ENCODE results near the gene SCD.
A peak's percentile ranks its signal among the peaks of the same experiment; 100 is the strongest.
"Not testable (repeated sequence)": the region's sequence is repeated elsewhere in the genome, so short reads cannot be mapped to it uniquely, and the experiment has no call there.

The SCD gene

DNA sequence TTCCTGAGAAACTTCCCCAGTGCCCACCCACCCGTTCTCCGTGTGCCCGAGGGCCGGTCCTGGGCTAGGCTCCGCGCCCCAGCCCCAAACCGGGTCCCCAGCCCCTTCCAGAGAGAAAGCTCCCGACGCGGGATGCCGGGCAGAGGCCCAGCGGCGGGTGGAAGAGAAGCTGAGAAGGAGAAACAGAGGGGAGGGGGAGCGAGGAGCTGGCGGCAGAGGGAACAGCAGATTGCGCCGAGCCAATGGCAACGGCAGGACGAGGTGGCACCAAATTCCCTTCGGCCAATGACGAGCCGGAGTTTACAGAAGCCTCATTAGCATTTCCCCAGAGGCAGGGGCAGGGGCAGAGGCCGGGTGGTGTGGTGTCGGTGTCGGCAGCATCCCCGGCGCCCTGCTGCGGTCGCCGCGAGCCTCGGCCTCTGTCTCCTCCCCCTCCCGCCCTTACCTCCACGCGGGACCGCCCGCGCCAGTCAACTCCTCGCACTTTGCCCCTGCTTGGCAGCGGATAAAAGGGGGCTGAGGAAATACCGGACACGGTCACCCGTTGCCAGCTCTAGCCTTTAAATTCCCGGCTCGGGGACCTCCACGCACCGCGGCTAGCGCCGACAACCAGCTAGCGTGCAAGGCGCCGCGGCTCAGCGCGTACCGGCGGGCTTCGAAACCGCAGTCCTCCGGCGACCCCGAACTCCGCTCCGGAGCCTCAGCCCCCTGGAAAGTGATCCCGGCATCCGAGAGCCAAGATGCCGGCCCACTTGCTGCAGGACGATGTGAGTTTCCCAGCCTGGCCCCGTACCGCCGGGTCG, at the start of gene SCD:
Gene SCD, plus strand, starts transcription at position 469 of the 803 bp plus-strand sequence. Its CDS starts 272 bp downstream, at position 741.
- peak; percentile 52 to 86 (median 60) for DNase-seq (ENCODE audit: low read depth in 3 of 3)

DNA sequence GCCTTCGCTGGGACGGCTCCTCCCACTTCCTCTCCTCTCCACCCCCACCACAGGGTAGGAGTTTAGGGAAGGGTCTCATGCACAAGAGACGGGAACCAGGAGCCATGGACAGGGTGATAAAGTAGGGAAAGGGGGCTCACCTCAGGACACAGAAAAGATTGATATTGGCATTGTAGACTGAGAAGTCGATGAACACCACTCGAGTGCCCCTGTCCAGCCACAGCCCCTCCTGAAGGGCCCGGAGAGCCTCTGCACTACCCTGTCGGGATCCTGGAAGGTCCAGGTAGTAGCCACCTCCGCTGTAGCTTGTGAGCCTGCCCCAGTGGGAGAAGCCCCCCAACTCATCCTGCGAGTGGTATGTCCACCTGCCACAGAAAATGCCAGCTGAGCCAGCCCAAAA, 49.8 kb upstream of the SCD start:
- no peak for DNase-seq (ENCODE audit: low read depth in 3 of 3)

DNA sequence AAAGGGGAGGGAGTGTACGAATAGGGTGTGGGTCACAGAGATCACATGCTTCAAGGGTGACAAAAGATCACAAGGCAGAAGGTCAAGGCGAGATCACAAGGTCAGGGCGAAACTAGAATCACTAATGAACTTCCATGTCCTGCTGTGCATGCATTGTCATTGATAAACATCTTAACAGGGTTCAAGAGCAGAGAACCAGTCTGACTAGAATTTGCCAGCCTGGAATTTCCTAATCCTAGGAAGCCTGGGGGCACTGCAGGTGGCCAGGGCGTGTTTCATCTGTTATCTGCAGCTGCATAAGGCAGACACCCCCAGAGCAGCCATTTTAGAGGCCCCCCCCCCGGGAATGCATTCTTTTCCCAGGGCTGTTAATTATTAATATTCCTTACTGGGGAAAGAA, 45.9 kb upstream of the SCD start:
- DNase-seq (ENCODE audit: low read depth in 3 of 3): not testable (repeated sequence)

DNA sequence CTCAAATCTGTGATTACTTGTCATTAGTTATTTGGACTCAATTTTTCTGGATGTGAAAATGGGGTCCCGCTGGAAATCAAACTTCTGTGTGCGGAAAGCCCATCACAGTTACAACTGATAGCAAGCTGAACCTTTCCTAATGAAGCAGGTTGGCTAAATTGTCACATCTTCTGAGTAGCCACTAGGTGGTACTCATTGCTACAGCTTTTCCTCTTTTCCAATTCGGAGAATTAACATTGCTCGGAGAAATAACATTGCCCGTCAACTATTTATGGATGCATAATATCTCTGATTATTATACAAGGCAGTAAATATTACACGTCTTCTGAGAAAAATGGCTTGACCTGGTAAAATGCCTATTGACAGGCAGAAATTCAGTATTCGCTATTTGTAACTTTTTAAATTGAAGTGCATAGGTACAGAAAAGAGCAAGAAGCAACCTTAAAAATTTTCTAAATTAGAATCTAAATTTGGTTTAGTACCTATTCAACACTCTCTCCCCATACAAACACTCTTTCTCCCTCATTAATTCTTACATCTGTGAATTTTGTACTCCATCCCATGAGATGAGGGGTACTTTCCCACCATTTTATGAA, 43.2 kb upstream of the SCD start:
- DNase-seq (ENCODE audit: low read depth in 3 of 3): no peak

DNA sequence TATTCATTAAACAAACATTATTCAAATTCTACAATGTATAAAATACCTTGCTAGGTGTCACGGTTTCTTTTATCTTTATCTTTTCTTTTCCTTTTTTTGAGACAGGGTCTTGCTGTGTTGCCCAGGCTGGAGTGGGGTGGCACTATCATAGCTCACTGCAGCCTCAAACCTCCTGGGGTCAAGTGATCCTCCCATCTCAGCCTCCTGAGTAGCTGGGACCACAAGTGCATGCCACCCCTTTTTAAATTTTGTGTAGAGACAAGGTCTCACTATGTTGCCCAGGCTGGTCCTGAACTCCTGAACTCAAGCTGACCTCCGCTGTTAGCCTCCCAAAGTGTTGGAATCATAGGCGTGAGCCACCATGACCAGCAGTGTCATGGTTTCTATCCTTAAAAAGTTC, 42.6 kb upstream of the SCD start:
- DNase-seq (ENCODE audit: low read depth in 3 of 3): no peak

DNA sequence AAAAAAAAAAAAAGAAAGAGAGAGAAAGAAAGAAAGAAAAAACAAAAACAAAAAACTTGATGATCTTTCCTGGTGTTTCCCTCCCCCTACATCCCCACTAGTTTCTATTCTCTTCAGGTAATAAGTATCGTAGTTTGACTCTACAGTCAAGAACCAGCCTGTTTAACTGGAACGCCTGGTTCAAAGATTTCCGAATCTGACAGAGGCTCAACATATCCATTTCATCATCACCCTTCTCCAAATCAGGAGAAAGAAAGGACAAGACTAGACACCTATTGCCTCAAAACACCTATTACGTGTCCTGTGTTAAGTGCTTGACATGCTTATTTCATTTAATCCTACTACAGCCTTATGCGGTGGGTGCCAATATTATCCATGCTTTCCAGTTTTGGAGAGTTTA, 40.2 kb upstream of the SCD start:
- no peak for DNase-seq (ENCODE audit: low read depth in 3 of 3)

DNA sequence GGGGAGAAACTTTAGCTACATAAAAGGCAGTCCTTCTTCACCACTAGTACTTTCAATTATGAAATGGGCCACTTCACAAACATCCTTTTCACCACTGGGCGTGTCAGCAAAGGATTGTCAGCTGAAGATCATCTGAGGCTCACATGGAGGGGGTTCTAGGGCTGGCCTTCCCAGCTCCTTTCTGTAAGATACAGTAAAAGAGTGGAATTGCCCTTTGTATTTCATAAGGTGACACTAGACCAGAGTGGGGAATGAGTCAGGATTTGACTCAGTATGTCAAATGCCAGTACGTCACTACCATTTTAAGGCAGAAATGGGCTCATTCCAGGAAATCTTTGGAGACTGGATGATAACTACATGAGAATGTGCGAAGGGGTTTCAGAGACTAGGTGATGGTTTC, 39.3 kb upstream of the SCD start:
- no peak for DNase-seq (ENCODE audit: low read depth in 3 of 3)

DNA sequence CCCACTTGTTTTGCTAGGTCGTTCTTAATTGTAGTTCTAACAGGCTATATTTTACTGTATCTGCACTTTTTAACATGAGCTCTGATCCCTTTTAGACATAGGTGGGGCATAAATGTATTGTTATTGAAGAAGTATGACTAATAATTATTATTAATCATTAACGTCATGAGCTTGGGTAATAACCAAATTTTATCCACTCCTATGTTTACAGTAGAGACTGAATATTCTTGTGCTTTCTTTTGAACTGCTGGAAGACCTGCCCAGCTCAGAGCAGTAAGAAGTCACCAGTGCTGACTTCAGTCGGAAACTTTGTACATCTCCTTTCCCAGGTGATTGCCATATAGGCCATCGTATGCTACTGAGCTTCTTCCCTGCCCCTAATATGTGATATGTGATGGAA, 35.7 kb upstream of the SCD start:
- no peak for DNase-seq (ENCODE audit: low read depth in 3 of 3)

DNA sequence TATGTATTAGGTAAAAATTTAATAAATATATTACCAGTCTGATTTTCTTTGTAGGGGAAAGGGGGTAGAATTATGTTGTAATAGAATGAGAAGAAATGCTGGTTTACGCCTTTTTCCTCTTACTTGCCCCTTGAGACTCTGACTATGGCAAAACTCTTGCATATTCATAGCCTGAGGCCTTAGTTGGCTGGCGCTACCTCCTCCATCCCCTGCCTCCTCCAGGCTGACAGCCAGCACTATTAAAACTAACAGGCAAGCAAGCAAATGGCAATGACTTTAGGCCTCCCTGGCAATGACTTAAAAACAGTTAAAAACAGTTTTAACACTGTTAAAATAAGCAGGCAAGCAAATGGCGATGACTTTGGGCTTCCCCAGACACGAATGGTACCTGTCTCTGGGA, 31.4 kb upstream of the SCD start:
- DNase-seq (ENCODE audit: low read depth in 3 of 3): no peak

DNA sequence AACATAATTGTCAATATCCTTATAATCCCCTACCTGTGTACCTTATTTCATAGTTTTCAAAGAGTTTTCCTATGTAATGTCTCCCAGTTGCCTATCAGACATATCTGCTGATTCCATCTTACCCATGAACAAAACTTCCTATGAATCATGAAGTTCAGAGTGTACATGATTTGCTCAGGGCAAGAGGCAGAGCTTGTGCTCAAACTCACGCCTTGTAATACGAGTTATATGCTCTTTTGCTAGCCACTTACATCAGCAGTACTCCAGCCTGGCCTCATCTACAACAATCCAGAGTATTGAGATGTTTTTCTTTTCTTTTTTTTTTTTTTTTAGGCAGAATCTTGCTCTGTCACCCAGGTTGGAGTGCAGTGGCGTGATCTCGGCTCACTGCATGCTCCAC, 28.8 kb upstream of the SCD start:
- no peak for DNase-seq (ENCODE audit: low read depth in 3 of 3)

DNA sequence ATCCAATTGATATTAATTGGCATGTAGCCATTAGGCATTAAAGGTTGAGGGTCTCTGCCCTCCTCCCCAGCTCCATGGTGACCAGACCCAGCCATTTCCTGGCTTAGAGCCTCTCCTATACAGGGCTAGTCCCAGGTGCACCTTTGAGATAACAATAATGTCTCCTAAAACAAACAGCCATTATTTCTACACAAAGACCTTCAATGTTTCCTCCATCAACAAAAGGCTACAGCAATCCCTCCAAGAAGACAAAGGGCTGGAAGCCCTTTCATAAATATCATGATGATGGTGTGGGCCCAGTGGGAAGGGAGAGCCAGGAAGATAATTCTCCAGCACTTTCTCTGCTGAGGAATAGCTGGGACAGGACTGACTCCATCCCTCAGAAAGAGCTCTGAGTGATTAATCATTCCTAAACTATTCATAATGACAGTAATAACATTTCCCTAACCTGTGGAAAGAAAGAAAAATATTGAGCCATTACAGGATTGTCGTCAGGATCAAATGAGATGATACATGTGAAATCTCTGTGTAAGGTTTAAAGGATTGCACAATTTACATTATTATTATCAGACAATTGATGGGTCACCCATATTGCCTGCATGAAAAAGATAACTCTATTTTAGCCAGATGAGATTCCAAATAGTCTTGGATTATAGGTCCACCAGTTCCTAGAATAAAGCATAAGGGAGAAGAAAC, 27.2 kb upstream of the SCD start:
- no peak for DNase-seq (ENCODE audit: low read depth in 3 of 3)

DNA sequence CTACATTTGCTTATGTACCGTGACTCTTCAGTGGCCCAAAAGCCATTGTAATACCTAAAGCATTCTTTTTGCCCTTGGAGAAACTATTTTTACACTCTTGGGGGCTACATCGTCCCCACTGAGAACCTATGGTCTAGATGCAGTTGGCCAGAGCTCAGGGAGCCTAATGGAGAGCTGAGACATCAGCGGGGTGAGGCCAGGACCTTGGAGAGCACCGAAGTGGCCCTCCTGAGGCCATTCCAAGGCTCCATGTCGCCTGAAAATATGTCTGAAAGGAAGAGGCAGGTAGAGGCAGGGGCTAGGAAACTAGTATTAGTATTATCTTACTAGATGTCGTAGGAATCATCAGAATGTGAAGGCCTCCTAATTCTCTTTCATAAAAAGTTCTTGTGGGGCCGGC, 21.9 kb upstream of the SCD start:
- DNase-seq (ENCODE audit: low read depth in 3 of 3): no peak

DNA sequence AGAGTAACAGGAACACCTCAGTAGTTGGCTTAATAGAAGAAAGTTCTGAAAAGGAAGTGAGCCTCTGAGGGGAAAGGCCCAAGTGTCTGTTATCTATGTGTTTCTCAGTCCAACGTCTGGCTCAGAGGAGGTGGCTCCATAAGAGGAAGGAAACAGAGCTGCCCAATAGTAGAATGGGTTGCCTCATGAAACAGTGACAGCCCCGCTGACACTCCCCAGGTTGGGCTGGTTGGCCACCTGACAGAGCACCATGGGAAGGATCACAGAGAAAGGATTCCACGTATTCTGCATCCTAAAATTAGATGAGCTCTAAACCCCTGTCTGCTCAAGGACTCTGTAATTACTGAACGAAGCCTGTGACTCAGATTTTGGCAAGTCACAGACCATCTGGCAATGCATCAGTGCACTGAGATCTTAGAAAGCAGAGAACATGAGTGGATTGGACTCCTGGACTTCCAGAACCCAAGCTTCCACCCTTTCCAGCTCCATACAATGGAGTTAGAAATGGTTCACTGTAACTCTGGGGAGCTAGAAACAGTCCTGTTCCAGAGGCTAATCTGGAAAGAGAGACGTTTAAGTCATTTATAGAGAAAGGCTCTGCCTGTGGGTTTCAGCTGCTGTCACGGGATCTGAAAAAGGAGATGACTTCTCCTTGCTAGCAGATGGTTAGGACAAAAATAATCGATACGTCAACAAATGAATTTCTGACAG, 19.9 kb upstream of the SCD start:
- no peak for DNase-seq (ENCODE audit: low read depth in 3 of 3)

DNA sequence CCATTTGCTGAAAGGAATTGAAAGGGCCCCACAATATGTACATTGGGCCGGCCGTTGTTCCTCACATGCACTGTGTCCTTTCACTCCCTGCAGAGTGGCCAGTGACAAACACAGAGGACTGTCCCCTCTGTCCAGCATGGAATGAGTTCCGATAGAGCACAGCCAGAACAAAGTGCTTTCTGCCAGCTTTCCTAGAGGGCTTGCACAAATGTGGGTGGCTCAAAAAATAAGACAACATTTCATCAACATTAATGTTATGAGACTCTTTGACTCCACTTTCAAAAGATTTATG, 19.4 kb upstream of the SCD start:
- DNase-seq (ENCODE audit: low read depth in 3 of 3): no peak

DNA sequence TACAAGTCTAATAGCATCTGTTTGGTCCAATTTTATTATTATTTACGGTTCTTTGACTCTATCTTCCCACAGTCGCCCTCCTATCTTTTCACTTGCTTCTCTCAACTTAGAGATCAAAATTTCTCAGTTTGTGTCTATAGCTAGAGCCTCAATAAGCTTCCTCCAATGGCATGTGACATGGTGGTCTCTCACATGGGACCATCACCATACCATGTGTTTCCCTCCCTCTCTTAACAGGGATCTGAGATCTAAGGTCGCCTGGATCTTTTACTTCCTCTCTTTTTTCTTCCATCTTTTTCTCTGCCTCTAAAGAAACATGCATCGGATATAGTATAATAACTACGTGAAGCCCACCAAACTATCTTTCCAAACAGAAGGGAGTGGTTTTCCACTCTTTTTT, 18.8 kb upstream of the SCD start:
- no peak for DNase-seq (ENCODE audit: low read depth in 3 of 3)

DNA sequence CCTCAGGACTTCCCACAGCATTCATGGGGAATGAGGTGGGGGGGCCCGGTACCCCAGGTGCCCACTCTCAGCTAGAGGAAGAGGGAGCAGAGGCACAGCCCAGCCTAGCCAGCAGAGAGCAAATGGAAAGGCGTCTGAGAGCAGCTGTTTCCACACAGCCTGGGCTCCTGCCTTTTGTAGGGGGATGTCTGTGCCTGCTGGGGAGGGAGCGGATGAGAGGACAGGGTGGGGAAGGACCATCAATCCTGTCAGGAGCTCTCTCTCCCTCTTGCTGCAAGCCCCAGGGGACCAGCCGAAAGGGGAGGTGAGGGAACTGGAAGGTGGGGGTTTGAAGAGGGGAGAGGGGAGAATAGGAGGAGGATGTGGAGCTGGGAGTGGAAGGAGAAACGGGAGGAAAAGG, 17.0 kb upstream of the SCD start, which contains the start of gene PKD2L1:
Gene PKD2L1, minus strand, starts transcription at position 150 of the 400 bp plus-strand sequence. Its CDS starts 125 bp downstream, at position 25.
- DNase-seq (ENCODE audit: low read depth in 3 of 3): no peak

DNA sequence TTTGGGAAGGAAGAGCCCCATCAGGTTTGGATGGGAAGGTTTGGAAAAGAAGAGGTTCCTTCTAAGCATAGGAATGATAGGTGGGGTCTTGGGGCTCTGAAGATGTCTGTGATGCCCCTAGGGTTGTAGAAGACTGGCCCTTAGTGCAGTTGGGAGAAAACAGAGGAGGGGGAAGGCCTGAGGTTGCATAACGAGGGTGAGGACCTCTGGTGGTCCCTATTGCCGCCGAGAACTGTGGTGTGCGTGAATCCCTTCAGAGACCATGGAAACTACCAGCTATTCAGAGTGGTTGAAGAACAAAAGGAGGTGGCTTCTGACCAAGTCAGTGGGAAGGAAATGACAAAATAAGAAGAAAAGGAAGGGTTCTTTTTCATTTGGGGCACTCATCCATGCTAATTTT, 13.9 kb upstream of the SCD start:
- no peak for DNase-seq (ENCODE audit: low read depth in 3 of 3)

DNA sequence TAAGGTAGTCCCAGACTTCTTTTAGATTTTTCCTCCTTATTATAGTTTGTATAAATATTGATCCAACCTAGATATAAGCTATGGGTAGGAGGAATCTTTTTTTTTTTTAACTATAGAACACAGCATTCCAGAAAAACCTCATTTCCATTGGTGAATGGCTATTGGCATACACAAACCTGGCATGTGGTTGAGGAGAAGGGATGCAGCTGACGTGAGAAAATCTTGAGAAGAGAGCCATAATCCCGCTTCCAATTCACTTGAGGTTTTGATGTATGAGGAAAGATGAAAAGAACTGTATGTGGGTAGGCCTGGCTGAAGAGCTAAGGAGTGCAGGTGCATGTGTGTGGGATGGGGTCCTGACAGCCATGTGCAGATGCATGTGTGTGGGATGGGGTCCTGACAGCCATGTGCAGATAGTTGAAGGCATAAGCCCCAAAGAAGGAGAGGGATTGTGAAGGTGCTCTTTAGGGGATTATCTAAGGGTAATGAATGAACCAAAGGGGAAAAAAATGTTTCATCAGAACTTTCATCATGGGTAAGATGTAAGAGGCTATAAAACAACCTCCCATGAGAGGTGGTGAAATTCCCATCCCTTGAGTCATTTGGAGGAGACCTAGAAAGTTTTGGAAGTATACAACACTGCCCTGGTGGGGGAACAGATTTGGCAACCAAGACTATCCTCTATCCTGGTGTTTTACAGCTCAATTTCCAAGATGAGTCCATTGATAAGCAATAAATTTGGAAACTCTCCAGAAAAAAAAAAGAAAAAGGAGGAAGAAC, 13.2 kb upstream of the SCD start:
- DNase-seq (ENCODE audit: low read depth in 3 of 3): no peak

DNA sequence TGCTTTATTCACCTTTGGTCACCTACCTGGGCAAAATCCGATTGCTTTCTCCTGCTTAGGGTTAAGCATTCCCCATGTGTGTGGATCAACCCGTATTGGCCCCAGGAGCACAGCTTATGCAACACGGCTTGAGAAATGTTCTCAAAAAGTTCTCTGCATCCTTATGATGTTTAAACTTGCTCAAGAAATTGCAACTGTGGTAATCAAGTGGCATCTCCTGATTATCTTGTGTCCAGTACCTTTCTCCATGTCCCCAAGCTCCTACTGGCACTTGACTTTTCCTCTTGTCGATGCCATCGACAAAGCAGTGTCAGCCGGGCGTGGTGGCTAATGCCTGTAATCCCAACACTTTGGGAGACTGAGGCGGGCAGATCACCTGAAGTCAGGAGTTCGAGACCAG, 12.3 kb upstream of the SCD start:
- DNase-seq (ENCODE audit: low read depth in 3 of 3): no peak

DNA sequence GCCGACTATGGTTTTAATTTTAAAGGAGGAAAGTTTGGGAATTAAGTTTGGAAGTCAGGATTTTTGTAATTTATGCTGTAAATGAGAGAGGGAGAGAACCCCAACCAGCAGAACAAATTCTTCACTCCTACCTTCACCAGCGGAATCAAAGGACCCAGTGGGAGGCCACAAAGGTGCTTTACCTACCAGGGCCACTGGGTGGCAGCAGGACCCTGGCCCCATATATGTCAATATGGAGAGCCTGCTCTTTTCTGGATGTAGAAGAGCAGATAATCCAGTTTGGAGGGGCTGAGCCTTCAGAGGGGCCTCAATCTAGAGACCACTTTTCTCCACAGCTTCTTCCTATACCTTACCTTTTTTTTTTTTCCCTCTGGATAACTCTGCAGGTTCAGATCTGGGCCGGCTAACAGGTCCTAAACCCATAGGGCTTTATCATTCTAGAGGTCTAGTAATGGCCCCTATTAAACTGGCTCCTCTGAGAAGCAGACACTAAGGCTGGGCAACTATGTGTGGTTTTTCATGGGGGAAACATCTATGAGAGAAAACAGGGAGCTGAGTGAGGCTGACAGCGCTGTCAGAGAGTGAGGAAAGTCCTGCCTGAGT, 8.5 kb upstream of the SCD start:
- peak; percentile 62 to 79 (median 66) for DNase-seq (ENCODE audit: low read depth in 3 of 3)

DNA sequence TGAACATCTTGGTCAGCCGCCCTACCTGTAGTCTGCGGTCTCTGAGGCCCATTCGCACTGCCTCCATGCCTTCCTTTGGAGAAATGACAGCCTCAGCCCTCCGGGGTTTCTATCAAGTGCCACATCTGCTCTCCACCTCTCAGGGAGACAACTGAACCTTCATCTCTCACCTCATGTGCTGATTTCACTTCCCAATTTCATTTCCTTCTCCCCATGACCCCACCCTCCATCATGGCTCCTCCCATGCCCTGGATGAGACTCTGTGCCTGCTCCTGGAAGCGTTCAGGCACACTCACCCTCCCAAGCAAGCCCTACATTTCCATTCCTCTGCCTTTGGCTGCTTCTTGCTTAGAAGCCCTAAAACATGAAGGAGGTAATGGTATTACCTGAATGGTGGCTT, 7.8 kb upstream of the SCD start:
- no peak for DNase-seq (ENCODE audit: low read depth in 3 of 3)
